LNCAP (cell line): Measurements from ENCODE around the gene ADAMTS18.

Experiments
- CTCF ChIP-seq: fragments of 450-650 bp; IDR thresholded peaks from 2 replicates; pipeline ENCODE4 v1.5.1; 2017; ENCODE audit warnings: mild to moderate bottlenecking

ADAMTS18 gene

GRCh38 chr16:77416939-77417480 lies 17.8 kb downstream of the ADAMTS18 start:
- no peak for TF ChIP-seq CTCF

GRCh38 chr16:77414752-77415231 lies 20.0 kb downstream of the ADAMTS18 start:
- no peak for TF ChIP-seq CTCF

- no peak for TF ChIP-seq CTCF
Measured at GRCh38 chr16:77410449-77410848, 24.4 kb downstream of the ADAMTS18 start.

GRCh38 chr16:77409311-77409710 lies 25.5 kb downstream of the ADAMTS18 start:
- TF ChIP-seq CTCF, result no peak

- TF ChIP-seq CTCF, result no peak
Measured at GRCh38 chr16:77408607-77409006, 26.2 kb downstream of the ADAMTS18 start.

- TF ChIP-seq CTCF, result peak; percentile 27; the same call in 1 of the 2 replicates
Measured at GRCh38 chr16:77406680-77407079, 28.2 kb downstream of the ADAMTS18 start.

- TF ChIP-seq CTCF, result no peak
Measured at GRCh38 chr16:77404775-77405174, 30.1 kb downstream of the ADAMTS18 start.

- no peak for TF ChIP-seq CTCF
Measured at GRCh38 chr16:77403732-77404131, 31.1 kb downstream of the ADAMTS18 start.
